Thyroid gland (tissue), 4 donors: ENCODE results near the gene LOXL4. TPM values are rescaled to one million over a fixed set of nuclear protein-coding genes. Genes with fewer than 3 reads are reported as not detected.

ENCODE experiments used
- DNase-seq, 2 donors: peaks; one replicate each; pipeline ENCODE4 v3.0.0-alpha.2; 2019
- H3K27ac ChIP-seq, 3 donors: fragments of 200-600 bp; sonication (generic); 1 replicate in 2 of 3; 2 replicates in 1 of 3; pipeline ENCODE4 v1.5.1; 2016 to 2019; ENCODE audit warnings: mild to moderate bottlenecking in 1 of 3, moderate library complexity in 1 of 3
- H3K27me3 ChIP-seq: fragments of 200-600 bp; sonication (generic); one replicate; pipeline ENCODE4 v1.5.1; 2019
- H3K36me3 ChIP-seq, 2 donors: fragments of 200-600 bp; sonication (generic); one replicate each; pipeline ENCODE4 v1.5.1; 2016 to 2019
- H3K4me1 ChIP-seq, 2 donors: fragments of 200-600 bp; sonication (generic); one replicate each; pipeline ENCODE4 v1.5.1; 2017 to 2019
- H3K4me3 ChIP-seq, 3 donors: fragments of 200-600 bp; sonication (generic); replicated peaks in 1 of 3; 1 replicate in 2 of 3; 2 replicates in 1 of 3; pipeline ENCODE4 v1.5.1; 2016; ENCODE audit warnings: mild to moderate bottlenecking in 1 of 3
- H3K9me3 ChIP-seq: fragments of 200-600 bp; sonication (generic); one replicate; pipeline ENCODE4 v1.5.1; 2017
- CTCF ChIP-seq, 6 experiments: fragments of 200-600 bp in 3 of 6; fragments of 450-650 bp in 3 of 6; sonication (generic) in 3 of 6; IDR thresholded peaks; one replicate each; pipeline ENCODE4 v1.5.1; 2016 to 2019; ENCODE audit warnings: antibody characterized with exemption in 6 of 6, mild to moderate bottlenecking in 2 of 6, inconsistent platforms in 1 of 6, moderate library complexity in 1 of 6
- POLR2A ChIP-seq, 2 donors: fragments of 450-650 bp; IDR thresholded peaks; one replicate each; pipeline ENCODE4 v1.6.1; 2017; ENCODE audit warnings: antibody characterized with exemption in 2 of 2, mild to moderate bottlenecking in 2 of 2, moderate library complexity in 1 of 2
- WGBS, 2 donors: methylation state at CpG; one replicate each; pipeline ENCODE4 v1.1.5; 2017; 5-methylcytosine and 5-hydroxymethylcytosine counted together
- intact Hi-C: fragments of 100-400 bp; cut with DNase I; formaldehyde crosslinking; loops from one replicate; pipeline ENCODE4 v1.15.1; 2023
- total RNA-seq, 4 donors: library from RNA; depleted of rRNA; stranded (reverse); fragments of >200 nt; gene quantifications; one replicate each; pipeline ENCODE4 v1.2.3, GENCODE V29; 2016

LOXL4 gene
- total RNA-seq, 4 donors from 2014 or later, result 11.9 to 20.5 (median 15.3) TPM

DNA sequence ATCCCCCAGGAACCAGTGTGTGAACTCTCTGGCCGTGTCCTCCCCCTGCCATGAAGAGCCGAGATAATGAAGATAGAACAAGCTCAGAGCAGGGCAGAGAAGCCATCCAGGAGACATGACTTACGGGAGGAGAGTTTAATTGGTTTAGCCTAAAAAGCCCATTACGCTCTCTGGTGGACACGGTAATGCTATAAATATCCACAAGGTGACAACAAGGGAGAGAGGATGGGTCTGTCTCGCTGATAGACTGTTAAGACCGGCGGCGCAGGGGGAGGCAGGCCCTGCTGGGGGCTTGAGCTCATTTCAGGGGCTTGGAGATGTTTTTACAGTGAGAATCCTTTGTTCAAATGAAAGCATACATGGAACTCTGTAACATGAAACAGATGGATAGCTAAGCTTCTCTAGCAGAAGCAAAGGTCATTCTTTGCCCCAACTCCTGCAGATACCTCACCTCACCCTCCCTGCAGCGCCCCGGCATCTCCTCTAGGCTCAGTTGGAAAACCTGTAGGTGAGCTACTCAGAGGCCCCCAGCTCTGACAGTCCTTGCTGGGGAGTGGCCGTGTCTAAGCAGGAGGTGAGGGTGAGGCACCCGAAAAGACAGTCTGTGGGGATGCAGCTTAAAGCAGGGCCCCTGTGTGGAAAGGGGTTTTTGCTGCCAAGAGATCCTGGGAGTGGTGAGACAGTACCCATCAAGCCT is 40.8 kb upstream of the LOXL4 start:
- 71 to 73% methylated on average over 13 of the region's 13 CpGs for WGBS, 2 donors
- Histone ChIP-seq H3K27ac (no peak overlapping the region), H3K9me3 (no peaks in the 10 kb centered on the region), H3K4me3 (no peak overlapping the region), H3K4me1 (peaks cover 3 to 10% of the 10 kb centered on the region in 2 donors), H3K27me3 (no peaks in the 10 kb centered on the region), H3K36me3 (no peaks in the 10 kb centered on the region)
- no peak for TF ChIP-seq POLR2A (IDR thresholded peaks at IDR 0.05)
- TF ChIP-seq CTCF (IDR thresholded peaks at IDR 0.05), result no peak
- intact Hi-C loops, result loop anchor here (5.0 kb wide), 1 partner anchor 137 kb away; no protein-coding TSS in a partner anchor
- DNase-seq, result no peak

- intact Hi-C loops, result loop anchor here (5.0 kb wide), 1 partner anchor 136 kb away; no protein-coding TSS in a partner anchor
- no peak for DNase-seq
- no peaks in the 10 kb centered on the region for H3K36me3 ChIP-seq
- H3K4me1 ChIP-seq, result peaks cover 3 to 10% of the 10 kb centered on the region in 2 donors
- H3K27me3 ChIP-seq, result no peaks in the 10 kb centered on the region
- no peak overlapping the region for H3K27ac ChIP-seq
- 89 to 95% methylated on average over 11 of the region's 11 CpGs for WGBS, 2 donors
- no peak overlapping the region for H3K4me3 ChIP-seq
- no peaks in the 10 kb centered on the region for H3K9me3 ChIP-seq
- no peak for TF ChIP-seq CTCF (IDR thresholded peaks at IDR 0.05)
- no peak for TF ChIP-seq POLR2A (IDR thresholded peaks at IDR 0.05)
Observed at GRCh38 chr10:98307916-98308541, 40.0 kb upstream of the LOXL4 start.

GRCh38 chr10:98306501-98306900 is 38.5 kb upstream of the LOXL4 start:
- Histone ChIP-seq H3K9me3 (no peaks in the 10 kb centered on the region), H3K27me3 (no peaks in the 10 kb centered on the region), H3K27ac (no peak overlapping the region), H3K4me1 (peaks cover 6 to 15% of the 10 kb centered on the region in 2 donors), H3K36me3 (no peaks in the 10 kb centered on the region), H3K4me3 (no peak overlapping the region)
- no peak for DNase-seq
- intact Hi-C loops, result loop anchor here (5.0 kb wide), 1 partner anchor 134 kb away; no protein-coding TSS in a partner anchor
- 79 to 86% methylated on average over 4 of the region's 4 CpGs for WGBS, 2 donors
- no peak for TF ChIP-seq CTCF (IDR thresholded peaks at IDR 0.05)
- no peak for TF ChIP-seq POLR2A (IDR thresholded peaks at IDR 0.05)

- no peak for TF ChIP-seq POLR2A (IDR thresholded peaks at IDR 0.05)
- TF ChIP-seq CTCF (IDR thresholded peaks at IDR 0.05), result no peak
- DNase-seq, result no peak
- intact Hi-C loops, result no loop called here
- no peaks in the 10 kb centered on the region for H3K36me3 ChIP-seq
- no peaks in the 10 kb centered on the region for H3K9me3 ChIP-seq
- no peak overlapping the region for H3K27ac ChIP-seq
- H3K4me3 ChIP-seq, result no peak overlapping the region
- no peaks in the 10 kb centered on the region for H3K27me3 ChIP-seq
- peaks cover 5 to 9% of the 10 kb centered on the region in 2 donors for H3K4me1 ChIP-seq
Observed at GRCh38 chr10:98303569-98303968, 35.6 kb upstream of the LOXL4 start.

DNA sequence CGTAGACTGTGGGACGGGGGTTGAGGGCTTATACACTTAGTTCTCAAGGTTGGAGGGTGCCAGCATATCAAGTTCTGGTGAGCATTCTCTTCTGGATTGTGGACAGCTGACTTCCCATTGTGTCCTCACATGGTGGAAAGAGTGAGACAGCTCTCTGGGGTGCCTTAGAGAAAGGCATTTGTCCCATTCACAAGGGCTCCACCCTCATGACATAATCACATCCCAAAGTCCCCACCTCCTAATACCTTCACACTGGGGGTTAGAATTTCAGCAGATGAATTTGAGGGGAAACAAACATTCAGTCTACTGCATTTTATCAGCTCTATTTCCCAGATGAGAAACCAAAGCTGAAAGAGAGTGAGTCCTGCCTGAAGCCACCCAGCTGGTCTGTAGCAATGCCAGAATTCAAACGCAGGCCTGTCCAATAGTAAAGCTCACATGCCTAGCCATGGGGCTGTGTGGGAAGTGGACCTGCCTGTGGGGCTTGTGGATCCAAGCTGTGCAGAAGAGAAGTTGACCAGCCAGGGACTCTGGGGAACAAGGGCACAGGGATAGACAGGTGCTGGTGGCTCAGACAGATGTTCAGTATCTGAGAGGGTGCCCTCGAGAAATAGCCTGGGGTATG is 34.9 kb upstream of the LOXL4 start:
- H3K4me1 ChIP-seq, result peaks cover 5 to 9% of the 10 kb centered on the region in 2 donors
- no peaks in the 10 kb centered on the region for H3K27me3 ChIP-seq
- DNase-seq, result no peak
- TF ChIP-seq POLR2A (IDR thresholded peaks at IDR 0.05), result no peak
- no peak for TF ChIP-seq CTCF (IDR thresholded peaks at IDR 0.05)
- intact Hi-C loops, result no loop called here
- no peaks in the 10 kb centered on the region for H3K9me3 ChIP-seq
- 74 to 83% methylated on average over 4 of the region's 4 CpGs for WGBS, 2 donors
- H3K36me3 ChIP-seq, result no peaks in the 10 kb centered on the region
- no peak overlapping the region for H3K27ac ChIP-seq
- H3K4me3 ChIP-seq, result no peak overlapping the region
